SH-SY5Y (cell line): Measurements from ENCODE around the gene SOX4.

Experiments used
- GATA2 ChIP-seq: IDR thresholded peaks from 2 replicates; pipeline ENCODE4 v1.6.1; 2011; ENCODE audit warnings: mild to moderate bottlenecking, low read depth, low read length
- GATA3 ChIP-seq: IDR thresholded peaks from 2 replicates; pipeline ENCODE4 v1.6.1; 2011; ENCODE audit warnings: low read depth, mild to moderate bottlenecking, low read length, moderate library complexity

DNA sequence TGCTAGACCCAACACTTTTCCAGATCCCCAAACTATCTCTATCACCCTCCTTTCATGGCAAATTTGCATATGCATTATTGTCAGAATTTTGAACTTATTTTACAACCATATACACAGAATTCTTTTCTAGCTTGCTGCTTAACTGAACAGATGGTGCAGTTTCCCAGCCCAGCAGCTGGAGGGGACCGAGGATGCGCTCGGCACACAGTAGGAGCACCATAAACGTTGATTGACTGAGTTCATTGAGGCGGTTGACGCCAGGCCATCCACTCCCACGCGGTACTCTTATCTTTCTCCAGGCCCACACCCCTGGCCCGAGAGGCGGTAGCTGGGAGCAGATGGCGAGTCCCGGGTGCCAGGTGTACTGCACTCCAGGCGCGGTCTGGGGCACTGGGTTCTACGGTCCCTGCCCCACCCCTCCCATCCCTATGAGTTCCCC is 6.8 kb upstream of the SOX4 start:
- TF ChIP-seq GATA2, result peak; percentile 74
- no peak for TF ChIP-seq GATA3
